GM21447 (cell line): ENCODE results near the gene RDH5.

ENCODE experiments used
- ATAC-seq: cut with Tn5 transposase; IDR thresholded peaks from one replicate; pipeline ENCODE4 v1.9.1; 2021; ENCODE audit not compliant: unreplicated experiment

The RDH5 gene

DNA sequence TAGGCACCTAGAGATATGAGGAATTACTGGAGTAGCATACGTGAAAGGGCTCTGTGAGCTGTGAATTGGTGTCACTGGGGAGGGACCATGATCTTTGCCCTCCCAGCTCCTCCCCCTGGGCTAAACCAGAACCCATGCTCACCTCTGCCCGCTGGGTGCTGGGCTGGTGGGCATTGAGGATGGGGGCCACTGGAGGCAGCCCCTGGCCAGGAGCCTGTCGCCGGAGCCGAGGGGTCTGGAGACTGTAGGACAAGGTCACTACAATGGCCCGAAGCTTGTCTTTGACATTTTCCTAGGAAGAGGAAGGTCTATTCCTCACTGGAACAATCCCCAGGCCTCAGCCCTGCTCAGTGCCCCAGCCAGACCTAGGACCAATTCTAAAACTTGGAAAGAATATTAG is 24.1 kb upstream of the RDH5 start:
- ATAC-seq, result no peak

DNA sequence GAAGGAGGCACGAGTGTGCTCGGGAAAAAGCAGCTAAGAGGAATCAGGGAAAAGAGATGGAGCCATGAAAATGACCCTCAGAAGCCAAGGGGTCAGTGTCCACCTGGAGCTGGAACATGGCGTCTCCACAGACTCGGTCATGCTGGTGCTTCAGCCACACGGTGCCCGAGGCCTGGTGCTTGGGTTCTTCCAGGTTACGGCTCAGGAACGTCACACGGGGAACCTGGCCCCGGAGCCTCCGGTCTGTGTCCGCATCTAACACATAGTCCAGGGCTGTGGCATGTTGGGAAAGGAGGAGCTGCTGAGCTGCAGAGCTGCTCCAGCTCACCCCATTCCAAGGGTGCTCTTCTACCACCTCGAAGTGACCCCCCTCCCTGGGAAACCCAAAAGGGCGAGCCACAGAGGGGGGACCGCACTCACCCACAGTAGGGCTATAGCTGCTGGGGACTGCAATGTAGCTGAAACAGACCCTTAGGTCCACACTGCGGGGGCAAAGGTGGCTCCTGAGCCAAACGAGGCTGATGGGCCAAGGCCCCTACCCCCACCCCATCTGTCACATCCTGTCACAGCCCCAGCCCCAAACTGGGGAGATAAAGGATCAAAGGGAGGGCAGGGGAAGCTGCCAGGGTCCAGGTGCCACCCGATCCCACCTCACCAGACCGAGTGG is 23.3 kb upstream of the RDH5 start:
- no peak for ATAC-seq

DNA sequence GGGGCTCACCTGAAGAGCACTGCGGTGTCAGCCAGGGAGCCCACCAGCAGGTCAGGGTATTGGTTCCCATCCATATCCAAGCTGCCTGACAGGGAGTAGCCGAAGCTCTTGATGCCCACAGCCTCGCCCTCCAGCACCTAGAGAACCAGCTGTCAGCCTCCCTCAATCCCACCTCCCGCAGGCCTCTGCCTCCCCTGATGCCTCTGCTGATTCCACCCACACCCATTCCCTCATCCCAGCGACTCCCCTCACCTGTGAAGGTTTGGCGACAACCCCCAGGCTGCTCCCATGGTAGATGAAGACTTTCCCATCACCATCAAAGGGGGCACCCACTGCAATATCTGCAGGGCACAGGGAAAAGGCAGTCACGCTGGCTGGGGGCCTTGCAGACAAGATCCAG is 22.5 kb upstream of the RDH5 start:
- no peak for ATAC-seq

DNA sequence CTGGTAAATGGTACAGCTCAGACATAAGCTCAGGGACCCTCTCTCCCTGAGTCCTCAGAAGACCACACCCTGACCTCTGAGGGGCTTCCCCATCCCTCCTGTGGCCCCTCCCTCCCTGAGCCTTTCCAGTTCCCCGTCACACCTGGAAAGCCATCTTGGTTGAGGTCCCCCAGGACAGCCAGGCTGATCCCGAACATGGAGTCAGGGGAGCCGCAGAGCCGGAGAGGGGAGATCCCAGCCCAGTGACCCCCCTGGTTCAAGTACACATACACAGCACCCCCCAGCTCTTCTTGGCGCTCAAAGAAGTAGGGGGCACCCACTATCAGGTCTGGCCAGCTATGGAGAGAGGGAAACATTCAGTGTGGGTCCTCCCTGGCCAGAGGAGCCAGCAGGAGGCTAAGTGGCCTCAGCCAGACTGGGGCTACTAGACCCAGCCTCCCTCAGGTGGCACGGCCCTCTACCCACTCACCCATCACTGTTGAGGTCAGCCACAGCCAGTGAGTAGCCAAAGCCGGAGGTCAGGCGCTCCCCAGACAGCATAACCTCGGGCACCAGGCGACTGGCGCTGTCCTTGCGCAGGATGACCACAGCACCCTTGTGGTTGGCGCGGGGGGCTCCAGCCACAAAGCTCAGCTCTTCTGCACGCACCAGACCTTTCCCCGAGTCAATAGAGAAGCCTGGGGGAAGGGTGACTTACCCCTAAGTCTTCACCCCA is 21.8 kb upstream of the RDH5 start:
- ATAC-seq, result no peak

DNA sequence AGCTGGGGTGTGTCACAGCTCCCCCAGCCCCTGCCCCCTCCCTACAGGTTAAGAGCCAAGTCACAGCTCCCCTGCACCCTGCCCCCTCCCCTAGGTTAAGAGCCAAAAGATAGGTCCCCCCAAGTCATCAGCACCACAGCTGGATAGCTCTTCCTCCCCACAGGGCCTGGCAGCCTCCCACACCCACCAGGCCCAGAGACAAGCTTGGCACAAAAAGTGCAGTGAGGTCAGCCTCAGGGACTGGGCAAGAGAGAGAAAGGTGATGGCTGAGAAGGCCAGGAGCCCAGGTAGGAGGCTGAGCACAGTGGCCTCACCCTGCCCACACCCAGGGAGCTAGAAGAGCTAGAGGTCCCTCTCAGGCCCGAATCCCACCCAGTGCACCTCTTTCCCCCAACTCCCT is 21.2 kb upstream of the RDH5 start:
- ATAC-seq, result no peak

DNA sequence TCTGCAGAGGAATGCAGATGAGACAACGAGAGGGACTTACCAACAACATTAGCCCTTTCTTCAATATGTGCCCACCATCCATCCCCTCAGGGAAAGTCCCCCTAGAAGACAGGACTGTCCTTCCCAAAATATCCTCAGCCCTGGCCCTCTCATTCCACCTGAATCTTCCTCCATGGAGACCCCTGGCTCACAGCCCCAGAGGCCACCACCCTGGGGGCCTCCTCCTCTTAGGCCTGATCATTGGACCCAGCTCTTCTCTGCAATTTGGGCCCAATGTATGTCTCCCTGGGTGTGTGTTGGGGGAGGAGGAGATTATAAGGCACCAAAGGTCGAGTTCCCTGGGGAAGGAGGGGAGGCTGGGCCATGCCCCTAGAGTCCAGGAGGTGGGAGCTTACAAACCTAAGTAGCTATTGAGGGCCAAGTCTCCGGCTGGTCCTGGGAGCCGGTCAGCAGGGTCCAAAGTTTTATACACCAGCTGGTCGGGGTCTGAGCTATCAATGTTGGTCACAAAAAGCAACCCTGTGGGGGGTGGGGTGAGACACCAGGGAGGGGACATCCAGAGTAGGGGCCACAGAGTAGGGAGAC is 20.6 kb upstream of the RDH5 start:
- no peak for ATAC-seq

DNA sequence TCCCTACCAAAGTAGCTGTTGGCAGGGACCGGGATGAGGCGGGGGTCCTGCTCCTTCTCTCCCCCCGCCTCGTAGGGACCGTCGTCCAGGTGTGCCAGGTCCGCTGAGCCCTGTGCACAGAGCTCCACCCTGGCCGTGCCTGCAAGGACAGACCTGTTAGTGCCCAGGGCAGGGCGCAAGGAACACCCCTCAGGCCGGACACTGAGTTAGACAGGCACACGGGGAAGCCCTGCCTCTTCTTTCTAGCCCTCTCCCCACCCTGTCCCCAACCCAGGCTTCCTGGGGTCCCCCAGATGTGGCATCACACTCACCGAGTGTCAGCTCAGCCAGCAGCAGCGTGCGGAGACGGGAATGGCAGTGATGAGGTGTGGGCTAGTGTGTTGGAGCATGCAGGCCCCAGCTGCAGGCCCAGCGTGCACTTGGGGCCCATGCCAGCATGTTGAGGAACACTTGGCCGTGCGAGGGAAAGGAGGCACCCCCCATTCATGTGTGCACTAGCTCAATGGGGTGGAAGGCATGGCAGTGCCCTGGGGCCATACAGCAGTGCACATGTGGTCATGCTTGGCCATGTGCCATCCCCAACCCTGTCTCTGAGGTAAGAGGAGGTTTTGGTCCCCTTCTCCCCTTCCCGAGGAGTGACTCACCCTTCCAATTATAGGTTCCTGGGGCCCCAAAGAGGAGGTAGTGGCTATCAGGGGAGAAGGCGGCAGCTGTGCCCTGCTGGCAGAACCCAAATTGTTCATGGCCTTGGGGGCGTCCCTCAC is 19.8 kb upstream of the RDH5 start:
- no peak for ATAC-seq

DNA sequence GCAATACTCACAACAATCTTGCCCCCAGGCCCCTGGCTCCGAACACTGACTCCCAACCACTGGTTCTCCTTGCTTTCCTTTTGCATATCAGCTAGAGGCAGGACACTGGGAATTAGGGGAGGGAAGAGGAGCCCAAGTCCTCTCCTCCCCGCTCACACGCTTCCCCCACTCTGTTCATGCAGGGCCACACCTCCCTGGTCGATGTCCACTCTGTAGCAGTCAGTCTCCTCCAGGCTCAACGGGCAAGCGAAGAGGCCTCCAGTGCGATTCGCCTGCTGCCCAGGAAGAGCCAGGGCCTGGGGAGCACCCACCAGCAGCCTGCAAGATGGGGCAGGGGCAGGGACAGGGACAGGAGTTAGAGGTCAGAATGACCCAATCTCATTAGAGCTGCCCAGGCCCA is 17.3 kb upstream of the RDH5 start:
- ATAC-seq, result no peak

DNA sequence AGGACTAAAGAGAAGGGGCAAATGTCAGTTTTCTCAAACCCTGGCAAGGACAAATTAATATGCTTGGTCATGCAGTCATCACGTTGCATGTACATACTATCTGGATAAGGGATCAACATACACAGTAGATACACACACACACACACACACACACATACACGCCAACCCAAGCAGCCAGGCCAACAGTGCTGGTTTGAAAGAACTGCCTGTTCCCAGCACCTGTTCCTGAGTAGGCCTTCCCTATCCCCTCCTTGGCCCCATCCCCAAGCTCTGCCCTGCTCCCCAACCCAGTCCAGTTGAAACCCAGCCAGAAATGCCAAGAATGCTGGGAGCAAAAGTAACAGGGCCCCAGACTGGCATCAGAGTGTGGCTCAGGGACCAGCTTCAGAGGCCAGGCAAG is 16.9 kb upstream of the RDH5 start:
- no peak for ATAC-seq

DNA sequence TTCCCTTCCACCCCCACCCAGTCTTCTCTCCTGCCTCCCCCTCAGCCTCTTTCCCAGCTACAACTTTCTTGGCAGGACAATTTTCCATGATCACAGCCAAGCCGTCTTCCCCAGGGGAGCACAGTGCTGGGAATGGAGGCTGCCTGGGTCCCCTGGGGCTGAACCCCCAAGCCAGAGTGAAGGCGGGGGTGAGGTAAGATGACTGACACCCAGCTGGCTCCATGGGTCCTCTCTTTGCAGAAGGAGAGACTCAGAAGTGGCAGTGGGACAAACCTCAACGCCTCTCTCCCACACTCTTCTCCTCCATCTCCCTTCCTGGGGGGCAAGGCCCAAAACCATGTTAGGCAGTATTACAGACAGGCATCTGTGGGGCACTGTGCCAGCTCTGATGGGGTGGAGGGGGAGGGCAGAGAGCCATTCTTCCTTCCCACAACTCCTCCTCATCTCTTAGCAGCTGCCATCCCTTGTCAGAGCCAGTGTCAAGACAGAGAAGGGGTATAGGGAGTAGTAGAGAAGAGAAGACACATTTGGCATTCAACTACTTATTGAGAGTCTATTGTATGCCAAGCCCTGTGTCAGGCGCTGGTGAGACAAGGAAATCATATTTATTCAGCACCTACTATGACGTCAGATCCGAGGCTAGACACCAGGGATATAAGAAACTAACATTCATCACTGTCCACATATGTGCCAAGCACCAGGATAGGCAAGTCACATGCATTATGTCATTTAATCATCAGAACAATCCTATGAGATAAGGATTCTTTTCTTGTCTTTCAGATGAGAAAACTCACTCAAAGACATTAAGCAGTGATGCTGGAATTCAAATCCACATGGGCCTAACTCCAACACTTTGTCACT is 16.1 kb upstream of the RDH5 start:
- no peak for ATAC-seq

DNA sequence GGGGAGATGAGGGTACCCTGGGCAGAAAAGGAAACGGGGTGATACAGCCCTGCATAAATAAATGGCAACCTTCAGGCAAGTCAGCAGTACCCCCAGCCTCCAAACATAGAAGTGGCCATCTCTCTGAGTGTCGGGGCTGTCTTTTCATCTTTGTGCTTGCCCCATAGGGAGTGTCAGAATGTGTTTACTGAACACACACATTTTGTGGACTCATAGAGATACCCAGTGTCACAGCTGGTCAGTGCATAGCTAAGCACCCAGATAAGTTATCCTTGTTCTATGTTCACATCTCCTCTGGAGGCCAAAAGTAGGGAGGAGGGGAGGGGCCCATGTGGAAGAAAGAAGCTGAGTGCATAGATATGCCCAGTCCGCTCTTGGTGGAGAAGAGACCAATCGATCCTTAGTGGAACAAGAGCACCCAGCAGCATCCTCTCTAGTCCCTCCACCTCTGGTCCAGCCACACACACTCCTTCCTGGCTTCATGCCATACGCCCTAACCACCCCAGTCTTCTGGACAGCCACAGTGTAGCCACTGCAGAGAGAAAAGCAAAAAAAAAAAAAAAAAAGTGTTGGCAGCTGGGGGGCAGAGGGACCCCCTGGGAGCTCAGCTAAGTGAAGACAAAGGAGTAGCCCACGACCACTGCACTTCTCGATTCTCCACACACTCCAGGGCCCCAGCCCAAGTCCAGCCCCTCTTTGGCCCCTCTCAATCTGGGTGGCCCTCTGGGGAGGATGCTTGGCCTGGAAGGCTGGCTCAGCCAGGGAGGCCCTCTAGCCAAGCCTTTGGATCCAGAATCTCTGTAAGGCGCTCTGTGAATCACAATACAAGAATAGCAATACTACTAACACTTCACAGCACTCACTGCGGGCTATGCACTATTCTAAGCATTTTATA is 15.1 kb upstream of the RDH5 start:
- ATAC-seq, result no peak

DNA sequence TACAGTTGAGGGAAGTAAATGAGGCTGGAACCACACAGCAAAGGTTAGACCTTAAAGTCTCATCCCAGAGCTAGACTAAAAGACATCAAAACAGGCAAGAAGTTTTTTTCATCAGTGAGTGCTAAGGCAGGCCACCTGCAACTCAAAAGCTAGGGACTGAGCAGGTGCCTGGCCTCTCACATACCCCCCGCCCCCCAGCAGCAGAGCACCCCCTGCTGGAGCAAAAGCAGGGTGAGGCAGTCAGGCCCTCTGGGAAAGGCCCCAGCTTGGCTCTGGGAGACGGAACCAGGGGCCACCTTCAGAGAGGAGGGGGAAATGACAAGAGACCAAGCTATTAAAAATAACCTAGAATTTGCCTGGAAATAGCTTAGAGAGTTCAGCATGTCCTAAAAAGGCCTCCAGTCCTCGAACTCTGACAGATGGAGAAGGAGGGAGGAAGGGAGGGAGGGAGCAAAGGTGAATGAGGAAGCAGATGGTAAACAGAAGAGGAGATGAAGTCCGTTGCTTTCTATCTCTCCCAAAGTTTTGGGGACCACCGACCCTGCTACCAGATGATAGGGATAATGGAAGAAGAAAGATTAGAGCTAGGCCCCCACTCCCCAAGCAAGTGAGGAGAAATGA is 14.3 kb upstream of the RDH5 start:
- ATAC-seq, result no peak

DNA sequence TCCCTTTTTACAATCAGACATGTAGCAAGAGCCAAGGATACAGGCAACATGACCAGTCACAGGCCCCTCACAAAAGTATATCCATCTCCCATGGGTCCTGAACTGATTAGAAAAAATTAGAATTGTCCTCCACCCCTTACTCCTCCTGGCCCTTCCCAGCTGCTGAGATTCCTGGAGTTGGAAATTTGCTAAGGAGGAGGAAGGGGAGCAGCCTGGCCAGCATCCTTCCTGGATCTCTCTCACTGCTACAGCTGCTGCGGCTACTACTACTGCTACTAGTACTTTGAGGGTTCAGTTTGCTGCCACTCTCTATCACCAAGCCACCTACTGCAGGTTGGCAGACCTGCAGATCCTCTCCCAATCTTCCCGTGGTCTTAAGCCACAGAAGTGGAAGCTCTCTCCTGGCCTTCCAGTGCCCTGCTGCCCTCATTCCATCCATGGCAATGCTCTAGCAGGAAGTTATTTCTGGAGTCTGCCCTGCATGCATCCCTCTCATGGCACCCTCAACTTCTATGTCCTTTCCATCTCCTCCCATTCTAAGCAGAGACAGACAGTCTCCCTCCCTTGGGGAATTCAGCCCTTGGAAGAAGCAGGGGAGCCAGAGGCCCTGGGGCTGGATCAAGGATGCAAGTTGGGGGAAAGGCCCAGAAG is 13.5 kb upstream of the RDH5 start:
- ATAC-seq, result no peak

DNA sequence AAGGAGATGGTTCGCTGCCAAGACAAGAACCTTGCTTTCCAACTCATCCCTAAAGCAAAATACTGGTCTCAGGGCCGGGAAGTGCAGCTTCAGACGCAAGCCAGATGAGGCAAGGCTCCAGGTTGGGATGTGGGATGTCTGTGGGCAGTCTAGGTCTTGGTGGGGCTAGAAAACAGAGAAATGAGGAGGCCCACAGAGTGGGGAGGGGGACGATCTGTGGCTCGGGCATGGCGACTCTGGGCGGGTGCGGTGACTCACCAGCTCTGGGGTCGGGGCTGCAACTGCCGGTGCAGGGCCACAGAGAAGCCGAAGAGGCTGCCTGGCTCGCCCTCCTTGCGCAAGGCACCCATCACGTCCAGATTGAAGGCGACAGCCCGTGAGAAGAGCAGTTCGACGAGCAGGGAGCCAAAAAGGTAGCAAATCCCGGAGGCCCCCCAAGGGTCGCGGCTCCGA is 12.9 kb upstream of the RDH5 start:
- ATAC-seq, result no peak

DNA sequence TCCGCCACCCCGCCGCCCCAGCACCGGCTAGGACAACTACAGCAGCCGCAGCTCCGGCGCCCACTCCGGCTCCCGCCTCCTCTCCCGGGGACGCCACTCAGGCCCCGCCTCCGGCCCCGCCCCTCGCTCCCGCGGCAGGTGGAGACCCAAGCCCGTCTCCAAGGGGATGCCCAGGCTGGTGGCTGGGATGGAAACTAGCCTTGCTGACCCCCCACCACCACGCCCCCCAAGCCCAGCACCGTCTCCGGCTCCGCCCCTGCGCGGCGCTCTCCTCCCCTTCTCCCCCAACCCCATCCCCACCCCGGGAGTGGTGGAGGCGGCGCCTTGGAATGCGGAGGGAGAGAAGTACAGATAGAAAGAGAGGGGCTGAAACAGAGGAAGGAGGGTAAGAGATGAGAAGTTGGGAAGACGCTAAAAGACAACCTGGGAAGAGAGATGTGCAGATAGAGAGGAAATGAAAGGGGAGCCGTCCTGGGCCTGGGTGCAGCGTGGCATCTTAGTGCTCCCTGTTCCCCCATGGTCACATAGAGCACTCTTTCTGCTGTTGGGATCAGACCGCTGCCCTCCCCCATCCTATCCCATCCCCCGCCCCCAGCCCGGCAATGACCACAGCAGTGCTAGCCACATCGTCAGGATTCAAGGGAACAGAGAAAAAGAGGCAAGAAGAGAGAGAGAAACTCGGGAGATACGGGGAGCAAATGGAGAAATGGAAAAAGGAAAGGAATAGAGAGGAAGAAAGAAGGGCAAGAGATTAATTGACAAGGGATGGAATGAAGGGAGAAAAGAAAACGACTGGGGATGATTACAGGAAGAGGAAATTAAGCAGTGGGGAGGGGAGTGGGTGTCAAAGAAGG is 12.1 kb upstream of the RDH5 start, which contains the start of gene ITGA7:
Gene ITGA7, minus strand, starts transcription at position 64 of the 854 bp plus-strand sequence. CDS start 222 bp downstream, outside the sequence.
- ATAC-seq, result no peak

DNA sequence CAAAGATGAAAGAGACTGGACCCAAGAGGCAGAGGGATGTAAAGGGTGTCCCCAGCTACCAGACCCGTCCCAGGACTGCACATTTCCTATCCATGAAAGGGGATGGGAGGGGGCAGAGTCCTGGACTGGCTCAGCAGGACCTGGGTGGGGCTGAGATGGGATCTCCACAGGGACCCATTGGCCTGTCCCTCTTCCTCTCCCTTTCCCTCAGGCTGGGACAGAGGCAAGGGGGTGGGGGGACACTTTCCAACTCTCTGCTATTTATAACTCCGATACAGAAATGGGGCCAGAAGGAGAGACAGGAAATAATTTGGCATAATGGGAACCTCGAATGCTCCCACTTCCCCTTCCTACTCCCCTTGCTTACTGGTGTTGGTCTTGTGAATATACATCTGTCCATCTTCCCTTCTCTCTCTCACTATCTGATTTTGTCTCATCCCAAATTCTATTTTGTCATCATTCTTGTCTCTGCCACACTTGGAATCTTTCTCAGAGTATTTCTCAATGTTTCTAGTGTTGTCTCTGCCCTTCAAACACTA is 11.4 kb upstream of the RDH5 start:
- ATAC-seq, result no peak

DNA sequence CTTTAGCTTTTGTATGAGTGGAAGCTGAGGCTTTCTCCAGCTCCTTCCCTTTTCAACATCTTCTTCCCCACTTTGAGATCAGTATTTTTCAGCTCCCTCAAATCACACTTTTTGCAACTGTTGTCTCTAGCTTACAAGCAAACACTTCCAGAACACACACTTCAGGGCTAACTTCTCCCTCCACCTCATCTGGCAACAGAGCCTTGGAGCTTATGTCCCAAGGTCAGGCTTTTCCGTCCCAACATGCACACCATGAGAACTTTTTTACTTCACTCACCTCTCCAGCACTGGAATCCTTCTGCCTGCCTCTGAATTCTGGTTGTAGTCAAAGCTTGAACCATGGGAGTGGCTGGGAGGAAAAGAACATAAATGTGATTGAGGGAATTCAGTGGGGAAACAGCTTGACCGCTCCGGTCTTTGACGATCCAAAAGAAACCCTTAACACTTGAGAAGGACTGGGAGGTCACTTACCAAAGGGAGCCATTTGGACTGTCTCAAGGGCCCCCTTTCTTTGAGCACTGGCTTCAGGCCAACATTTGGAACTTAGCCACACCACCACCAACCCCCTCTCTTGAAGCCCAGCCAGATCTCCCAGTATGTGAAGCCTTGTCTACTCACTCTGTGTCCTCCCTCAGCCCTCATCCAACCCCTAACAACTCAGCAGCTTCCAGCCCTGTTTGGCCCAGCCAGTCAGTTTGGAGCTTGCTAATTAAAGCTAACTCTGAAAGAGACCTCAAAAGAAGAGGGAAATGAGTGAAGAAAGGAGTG is 8.2 kb upstream of the RDH5 start:
- no peak for ATAC-seq
